GM23338 (cell line): ENCODE data around the gene GLT6D1. TPM values are rescaled to one million over a fixed set of nuclear protein-coding genes. Genes with fewer than 3 reads are reported as not detected.

ENCODE experiments used
- ATAC-seq: fragments of 200-7000 bp; cut with Tn5 transposase; 3 replicates; pipeline ENCODE4 v1.9.1; 2020
- DNase-seq: peaks from one replicate; pipeline ENCODE4 v3.0.0-alpha.2; 2015; ENCODE audit warnings: low spot score
- H2AFZ ChIP-seq: fragments of 200-600 bp; sonication (generic); 2 replicates; pipeline ENCODE4 v1.8.0; 2016; ENCODE audit warnings: antibody characterized with exemption, mild to moderate bottlenecking, moderate library complexity
- H3F3A ChIP-seq: fragments of 200-600 bp; sonication (generic); replicated peaks from 2 replicates; pipeline ENCODE4 v1.8.0; 2017; ENCODE audit warnings: antibody characterized with exemption, mixed run types, low read depth
- H3K27ac ChIP-seq: fragments of 200-600 bp; sonication (generic); 2 replicates; pipeline ENCODE4 v1.6.1; 2016; ENCODE audit warnings: low read depth
- H3K27me3 ChIP-seq: fragments of 200-600 bp; sonication (generic); 2 replicates; pipeline ENCODE4 v1.8.0; 2016; ENCODE audit warnings: mild to moderate bottlenecking, mixed run types, moderate library complexity; ENCODE audit not compliant: insufficient read depth
- H3K36me3 ChIP-seq: fragments of 200-600 bp; sonication (generic); 2 replicates; pipeline ENCODE4 v1.8.0; 2016; ENCODE audit warnings: mild to moderate bottlenecking; ENCODE audit not compliant: insufficient read depth
- H3K4me1 ChIP-seq: fragments of 200-600 bp; sonication (generic); 2 replicates; pipeline ENCODE4 v1.8.0; 2016; ENCODE audit warnings: mild to moderate bottlenecking, moderate library complexity; ENCODE audit not compliant: insufficient read depth
- H3K4me2 ChIP-seq: fragments of 200-600 bp; sonication (generic); 2 replicates; pipeline ENCODE4 v1.7.1; 2017; ENCODE audit warnings: mixed run types
- H3K4me3 ChIP-seq: fragments of 200-600 bp; sonication (generic); 2 replicates; pipeline ENCODE4 v1.6.1; 2016; ENCODE audit warnings: mixed run types
- H3K79me2 ChIP-seq: fragments of 200-600 bp; sonication (generic); replicated peaks from 2 replicates; pipeline ENCODE4 v1.8.0; 2017; ENCODE audit warnings: mild to moderate bottlenecking; ENCODE audit not compliant: insufficient read depth
- H3K9me2 ChIP-seq: fragments of 200-600 bp; sonication (generic); 2 replicates; pipeline ENCODE4 v1.8.0; 2017; ENCODE audit not compliant: insufficient read depth
- H4K20me1 ChIP-seq: fragments of 200-600 bp; sonication (generic); replicated peaks from 2 replicates; pipeline ENCODE4 v1.8.0; 2017; ENCODE audit warnings: mild to moderate bottlenecking; ENCODE audit not compliant: insufficient read depth
- H3K27ac Mint-ChIP-seq: 2 replicates; pipeline ENCODE4 v1.8.0; 2020; ENCODE audit warnings: inconsistent platforms, mild to moderate bottlenecking, moderate library complexity, mixed read lengths
- H3K27me3 Mint-ChIP-seq: 3 replicates; pipeline ENCODE4 v1.8.0; 2022; ENCODE audit warnings: low read depth, mild to moderate bottlenecking, moderate library complexity, mixed read lengths, inconsistent platforms; ENCODE audit not compliant: insufficient read depth, poor library complexity
- H3K36me3 Mint-ChIP-seq: 3 replicates; pipeline ENCODE4 v1.8.0; 2021; ENCODE audit warnings: low read depth, mild to moderate bottlenecking, inconsistent platforms, moderate library complexity, mixed read lengths
- H3K4me1 Mint-ChIP-seq: 3 replicates; pipeline ENCODE4 v1.8.0; 2020; ENCODE audit warnings: mild to moderate bottlenecking, inconsistent platforms, mixed read lengths
- H3K4me3 Mint-ChIP-seq: 3 replicates; pipeline ENCODE4 v1.8.0; 2021; ENCODE audit warnings: moderate library complexity, mild to moderate bottlenecking, inconsistent platforms, mixed read lengths
- H3K9me3 Mint-ChIP-seq: 3 replicates; pipeline ENCODE4 v1.8.0; 2020; ENCODE audit warnings: moderate library complexity, mild to moderate bottlenecking, inconsistent platforms, mixed read lengths
- CREB1 ChIP-seq: fragments of 250-450 bp; sonication (Bioruptor Pico); IDR thresholded peaks from 2 replicates; pipeline ENCODE4 v1.5.0; 2020; ENCODE audit warnings: low read depth, mild to moderate bottlenecking, moderate library complexity
- EZH2 ChIP-seq: fragments of 200-600 bp; sonication (generic); IDR thresholded peaks from one replicate; pipeline ENCODE4 v1.8.0; 2017; ENCODE audit warnings: antibody characterized with exemption, mild to moderate bottlenecking, low read depth; ENCODE audit not compliant: unreplicated experiment
- EZH2phosphoT487 ChIP-seq: fragments of 200-600 bp; sonication (generic); IDR thresholded peaks from one replicate; pipeline ENCODE4 v1.8.1; 2018; ENCODE audit warnings: antibody characterized with exemption; ENCODE audit not compliant: unreplicated experiment
- JUNB ChIP-seq: IDR thresholded peaks from one replicate; pipeline ENCODE4 v1.6.1; 2016; ENCODE audit warnings: antibody characterized with exemption; ENCODE audit not compliant: unreplicated experiment
- NANOG ChIP-seq: IDR thresholded peaks from 2 replicates; pipeline ENCODE4 v1.6.1; 2016; ENCODE audit warnings: antibody characterized with exemption, borderline replicate concordance
- POLR2AphosphoS5 ChIP-seq: IDR thresholded peaks from 2 replicates; pipeline ENCODE4 v1.6.1; 2016; ENCODE audit warnings: antibody characterized with exemption, low read depth
- STAT1 ChIP-seq: IDR thresholded peaks from one replicate; pipeline ENCODE4 v1.6.1; 2016; ENCODE audit warnings: antibody characterized with exemption; ENCODE audit not compliant: unreplicated experiment
- ZNF114 ChIP-seq: fragments of 250-450 bp; sonication (Bioruptor Pico); IDR thresholded peaks from 2 replicates; pipeline ENCODE4 v1.5.0; 2020; ENCODE audit warnings: mild to moderate bottlenecking, moderate library complexity
- ZNF331 ChIP-seq: fragments of 250-450 bp; sonication (Bioruptor Pico); IDR thresholded peaks from 2 replicates; pipeline ENCODE4 v1.5.0; 2020; ENCODE audit warnings: low read depth, mild to moderate bottlenecking, moderate library complexity
- polyA plus RNA-seq: library from polyadenylated mRNA; unstranded; fragments of >200 nt; fragmentation: Nextera tagmentation; extraction: Ambion mirVana; gene quantifications from 2 replicates; pipeline ENCODE4 v1.2.1, GENCODE V29; 2016
- total RNA-seq: library from RNA; depleted of rRNA; stranded (reverse); fragments of >200 nt; shearing (Covaris generic); gene quantifications from 2 replicates; pipeline ENCODE4 v1.2.3, GENCODE V29; 2014
- TF ChIP-seq, protein P1 (sequence below), 2 experiments: fragments of 200-600 bp in 1 of 2; sonication (generic) in 1 of 2; conservative IDR thresholded peaks; 2 replicates each; pipeline versions ENCODE4 v1.5.1 to v1.6.1; 2016 to 2017; ENCODE audit warnings: antibody characterized with exemption in 2 of 2, low read depth in 2 of 2, mild to moderate bottlenecking in 2 of 2, moderate library complexity in 1 of 2
- TF ChIP-seq, protein P2 (sequence below): IDR thresholded peaks from one replicate; pipeline ENCODE4 v1.6.1; 2018; ENCODE audit warnings: antibody characterized with exemption; ENCODE audit not compliant: unreplicated experiment
- TF ChIP-seq, protein P3 (sequence below): IDR thresholded peaks from 2 replicates; pipeline ENCODE4 v1.6.1; 2016; ENCODE audit warnings: antibody characterized with exemption
- TF ChIP-seq, protein P4 (sequence below): fragments of 250-450 bp; sonication (Bioruptor Pico); IDR thresholded peaks from 2 replicates; pipeline ENCODE4 v1.5.0; 2020; ENCODE audit warnings: mild to moderate bottlenecking, moderate library complexity

GLT6D1 gene
- total and polyA plus RNA-seq, 2 experiments from 2014 or later, result not detected

DNA sequence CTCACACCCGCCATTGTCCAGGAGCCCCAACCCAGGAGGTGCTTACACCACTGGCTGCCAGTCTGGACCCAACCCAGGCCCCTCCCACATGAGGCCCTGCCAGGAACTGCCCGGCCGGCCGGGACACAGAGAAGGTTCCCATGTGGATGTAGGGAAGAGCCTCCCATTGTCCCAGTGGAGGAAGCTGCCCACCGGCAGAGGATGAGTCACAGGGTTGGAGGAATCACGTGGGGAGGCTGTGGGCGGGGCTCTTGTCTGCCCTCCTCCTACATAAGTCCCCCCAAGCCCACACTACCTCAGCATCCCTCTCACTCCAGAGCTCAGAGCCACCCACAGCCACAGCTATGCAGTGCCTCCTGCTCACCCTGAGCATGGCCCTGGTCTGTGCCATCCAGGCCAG lies 51.7 kb downstream of the GLT6D1 start:
- DNase-seq, result no peak
- H3K4me3 ChIP-seq, result no peak overlapping the region

More for the DNA sequence above, 51.7 kb downstream of the GLT6D1 start:
- Histone ChIP-seq H2AFZ (no peak overlapping the region), H3K36me3 (no peaks in the 10 kb centered on the region), H3K27me3 (no peaks in the 10 kb centered on the region), H3K79me2 (no peaks in the 10 kb centered on the region), H4K20me1 (no peaks in the 10 kb centered on the region), H3F3A (no peaks in the 10 kb centered on the region), H3K9me2 (no peaks in the 10 kb centered on the region), H3K27ac (no peak overlapping the region), H3K4me2 (no peak overlapping the region), H3K4me1 (no peaks in the 10 kb centered on the region)
- H3K9me3 Mint-ChIP-seq, result no peaks in the 10 kb centered on the region
- TF ChIP-seq, protein P1, sequence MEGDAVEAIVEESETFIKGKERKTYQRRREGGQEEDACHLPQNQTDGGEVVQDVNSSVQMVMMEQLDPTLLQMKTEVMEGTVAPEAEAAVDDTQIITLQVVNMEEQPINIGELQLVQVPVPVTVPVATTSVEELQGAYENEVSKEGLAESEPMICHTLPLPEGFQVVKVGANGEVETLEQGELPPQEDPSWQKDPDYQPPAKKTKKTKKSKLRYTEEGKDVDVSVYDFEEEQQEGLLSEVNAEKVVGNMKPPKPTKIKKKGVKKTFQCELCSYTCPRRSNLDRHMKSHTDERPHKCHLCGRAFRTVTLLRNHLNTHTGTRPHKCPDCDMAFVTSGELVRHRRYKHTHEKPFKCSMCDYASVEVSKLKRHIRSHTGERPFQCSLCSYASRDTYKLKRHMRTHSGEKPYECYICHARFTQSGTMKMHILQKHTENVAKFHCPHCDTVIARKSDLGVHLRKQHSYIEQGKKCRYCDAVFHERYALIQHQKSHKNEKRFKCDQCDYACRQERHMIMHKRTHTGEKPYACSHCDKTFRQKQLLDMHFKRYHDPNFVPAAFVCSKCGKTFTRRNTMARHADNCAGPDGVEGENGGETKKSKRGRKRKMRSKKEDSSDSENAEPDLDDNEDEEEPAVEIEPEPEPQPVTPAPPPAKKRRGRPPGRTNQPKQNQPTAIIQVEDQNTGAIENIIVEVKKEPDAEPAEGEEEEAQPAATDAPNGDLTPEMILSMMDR (conservative IDR thresholded peaks at IDR 0.05; ENCODE audit: low read depth in 2 of 2), result no peak
- no peak for TF ChIP-seq ZNF331 (CRISPR knock-in tag)
- TF ChIP-seq EZH2phosphoT487, result no peak
- TF ChIP-seq, protein P2, sequence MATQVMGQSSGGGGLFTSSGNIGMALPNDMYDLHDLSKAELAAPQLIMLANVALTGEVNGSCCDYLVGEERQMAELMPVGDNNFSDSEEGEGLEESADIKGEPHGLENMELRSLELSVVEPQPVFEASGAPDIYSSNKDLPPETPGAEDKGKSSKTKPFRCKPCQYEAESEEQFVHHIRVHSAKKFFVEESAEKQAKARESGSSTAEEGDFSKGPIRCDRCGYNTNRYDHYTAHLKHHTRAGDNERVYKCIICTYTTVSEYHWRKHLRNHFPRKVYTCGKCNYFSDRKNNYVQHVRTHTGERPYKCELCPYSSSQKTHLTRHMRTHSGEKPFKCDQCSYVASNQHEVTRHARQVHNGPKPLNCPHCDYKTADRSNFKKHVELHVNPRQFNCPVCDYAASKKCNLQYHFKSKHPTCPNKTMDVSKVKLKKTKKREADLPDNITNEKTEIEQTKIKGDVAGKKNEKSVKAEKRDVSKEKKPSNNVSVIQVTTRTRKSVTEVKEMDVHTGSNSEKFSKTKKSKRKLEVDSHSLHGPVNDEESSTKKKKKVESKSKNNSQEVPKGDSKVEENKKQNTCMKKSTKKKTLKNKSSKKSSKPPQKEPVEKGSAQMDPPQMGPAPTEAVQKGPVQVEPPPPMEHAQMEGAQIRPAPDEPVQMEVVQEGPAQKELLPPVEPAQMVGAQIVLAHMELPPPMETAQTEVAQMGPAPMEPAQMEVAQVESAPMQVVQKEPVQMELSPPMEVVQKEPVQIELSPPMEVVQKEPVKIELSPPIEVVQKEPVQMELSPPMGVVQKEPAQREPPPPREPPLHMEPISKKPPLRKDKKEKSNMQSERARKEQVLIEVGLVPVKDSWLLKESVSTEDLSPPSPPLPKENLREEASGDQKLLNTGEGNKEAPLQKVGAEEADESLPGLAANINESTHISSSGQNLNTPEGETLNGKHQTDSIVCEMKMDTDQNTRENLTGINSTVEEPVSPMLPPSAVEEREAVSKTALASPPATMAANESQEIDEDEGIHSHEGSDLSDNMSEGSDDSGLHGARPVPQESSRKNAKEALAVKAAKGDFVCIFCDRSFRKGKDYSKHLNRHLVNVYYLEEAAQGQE, result no peak
- TF ChIP-seq, protein P3, sequence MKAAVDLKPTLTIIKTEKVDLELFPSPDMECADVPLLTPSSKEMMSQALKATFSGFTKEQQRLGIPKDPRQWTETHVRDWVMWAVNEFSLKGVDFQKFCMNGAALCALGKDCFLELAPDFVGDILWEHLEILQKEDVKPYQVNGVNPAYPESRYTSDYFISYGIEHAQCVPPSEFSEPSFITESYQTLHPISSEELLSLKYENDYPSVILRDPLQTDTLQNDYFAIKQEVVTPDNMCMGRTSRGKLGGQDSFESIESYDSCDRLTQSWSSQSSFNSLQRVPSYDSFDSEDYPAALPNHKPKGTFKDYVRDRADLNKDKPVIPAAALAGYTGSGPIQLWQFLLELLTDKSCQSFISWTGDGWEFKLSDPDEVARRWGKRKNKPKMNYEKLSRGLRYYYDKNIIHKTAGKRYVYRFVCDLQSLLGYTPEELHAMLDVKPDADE, result no peak
- TF ChIP-seq, protein P4, sequence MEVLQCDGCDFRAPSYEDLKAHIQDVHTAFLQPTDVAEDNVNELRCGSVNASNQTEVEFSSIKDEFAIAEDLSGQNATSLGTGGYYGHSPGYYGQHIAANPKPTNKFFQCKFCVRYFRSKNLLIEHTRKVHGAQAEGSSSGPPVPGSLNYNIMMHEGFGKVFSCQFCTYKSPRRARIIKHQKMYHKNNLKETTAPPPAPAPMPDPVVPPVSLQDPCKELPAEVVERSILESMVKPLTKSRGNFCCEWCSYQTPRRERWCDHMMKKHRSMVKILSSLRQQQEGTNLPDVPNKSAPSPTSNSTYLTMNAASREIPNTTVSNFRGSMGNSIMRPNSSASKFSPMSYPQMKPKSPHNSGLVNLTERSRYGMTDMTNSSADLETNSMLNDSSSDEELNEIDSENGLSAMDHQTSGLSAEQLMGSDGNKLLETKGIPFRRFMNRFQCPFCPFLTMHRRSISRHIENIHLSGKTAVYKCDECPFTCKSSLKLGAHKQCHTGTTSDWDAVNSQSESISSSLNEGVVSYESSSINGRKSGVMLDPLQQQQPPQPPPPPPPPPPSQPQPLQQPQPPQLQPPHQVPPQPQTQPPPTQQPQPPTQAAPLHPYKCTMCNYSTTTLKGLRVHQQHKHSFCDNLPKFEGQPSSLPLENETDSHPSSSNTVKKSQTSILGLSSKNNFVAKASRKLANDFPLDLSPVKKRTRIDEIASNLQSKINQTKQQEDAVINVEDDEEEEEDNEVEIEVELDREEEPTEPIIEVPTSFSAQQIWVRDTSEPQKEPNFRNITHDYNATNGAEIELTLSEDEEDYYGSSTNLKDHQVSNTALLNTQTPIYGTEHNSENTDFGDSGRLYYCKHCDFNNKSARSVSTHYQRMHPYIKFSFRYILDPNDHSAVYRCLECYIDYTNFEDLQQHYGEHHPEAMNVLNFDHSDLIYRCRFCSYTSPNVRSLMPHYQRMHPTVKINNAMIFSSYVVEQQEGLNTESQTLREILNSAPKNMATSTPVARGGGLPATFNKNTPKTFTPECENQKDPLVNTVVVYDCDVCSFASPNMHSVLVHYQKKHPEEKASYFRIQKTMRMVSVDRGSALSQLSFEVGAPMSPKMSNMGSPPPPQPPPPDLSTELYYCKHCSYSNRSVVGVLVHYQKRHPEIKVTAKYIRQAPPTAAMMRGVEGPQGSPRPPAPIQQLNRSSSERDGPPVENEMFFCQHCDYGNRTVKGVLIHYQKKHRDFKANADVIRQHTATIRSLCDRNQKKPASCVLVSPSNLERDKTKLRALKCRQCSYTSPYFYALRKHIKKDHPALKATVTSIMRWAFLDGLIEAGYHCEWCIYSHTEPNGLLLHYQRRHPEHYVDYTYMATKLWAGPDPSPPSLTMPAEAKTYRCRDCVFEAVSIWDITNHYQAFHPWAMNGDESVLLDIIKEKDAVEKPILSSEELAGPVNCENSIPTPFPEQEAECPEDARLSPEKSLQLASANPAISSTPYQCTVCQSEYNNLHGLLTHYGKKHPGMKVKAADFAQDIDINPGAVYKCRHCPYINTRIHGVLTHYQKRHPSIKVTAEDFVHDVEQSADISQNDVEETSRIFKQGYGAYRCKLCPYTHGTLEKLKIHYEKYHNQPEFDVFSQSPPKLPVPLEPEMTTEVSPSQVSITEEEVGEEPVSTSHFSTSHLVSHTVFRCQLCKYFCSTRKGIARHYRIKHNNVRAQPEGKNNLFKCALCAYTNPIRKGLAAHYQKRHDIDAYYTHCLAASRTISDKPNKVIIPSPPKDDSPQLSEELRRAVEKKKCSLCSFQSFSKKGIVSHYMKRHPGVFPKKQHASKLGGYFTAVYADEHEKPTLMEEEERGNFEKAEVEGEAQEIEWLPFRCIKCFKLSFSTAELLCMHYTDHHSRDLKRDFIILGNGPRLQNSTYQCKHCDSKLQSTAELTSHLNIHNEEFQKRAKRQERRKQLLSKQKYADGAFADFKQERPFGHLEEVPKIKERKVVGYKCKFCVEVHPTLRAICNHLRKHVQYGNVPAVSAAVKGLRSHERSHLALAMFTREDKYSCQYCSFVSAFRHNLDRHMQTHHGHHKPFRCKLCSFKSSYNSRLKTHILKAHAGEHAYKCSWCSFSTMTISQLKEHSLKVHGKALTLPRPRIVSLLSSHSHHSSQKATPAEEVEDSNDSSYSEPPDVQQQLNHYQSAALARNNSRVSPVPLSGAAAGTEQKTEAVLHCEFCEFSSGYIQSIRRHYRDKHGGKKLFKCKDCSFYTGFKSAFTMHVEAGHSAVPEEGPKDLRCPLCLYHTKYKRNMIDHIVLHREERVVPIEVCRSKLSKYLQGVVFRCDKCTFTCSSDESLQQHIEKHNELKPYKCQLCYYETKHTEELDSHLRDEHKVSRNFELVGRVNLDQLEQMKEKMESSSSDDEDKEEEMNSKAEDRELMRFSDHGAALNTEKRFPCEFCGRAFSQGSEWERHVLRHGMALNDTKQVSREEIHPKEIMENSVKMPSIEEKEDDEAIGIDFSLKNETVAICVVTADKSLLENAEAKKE (CRISPR knock-in tag), result no peak
- no peak for TF ChIP-seq CREB1 (CRISPR knock-in tag)
- no peak for TF ChIP-seq ZNF114 (CRISPR knock-in tag)
- no peak for TF ChIP-seq EZH2
- TF ChIP-seq NANOG, result no peak
- TF ChIP-seq POLR2AphosphoS5, result no peak
- TF ChIP-seq STAT1, result no peak
- TF ChIP-seq JUNB, result no peak
- no peaks in the 10 kb centered on the region for H3K4me1 Mint-ChIP-seq
- H3K4me3 Mint-ChIP-seq, result no peak overlapping the region
- no peaks in the 10 kb centered on the region for H3K36me3 Mint-ChIP-seq
- peaks cover 6% of the 10 kb centered on the region for H3K27me3 Mint-ChIP-seq
- no peak for ATAC-seq
- no peak overlapping the region for H3K27ac Mint-ChIP-seq
